Measurements from ENCODE around the gene IL31RA. TPM values are rescaled to one million over a fixed set of nuclear protein-coding genes. Genes with fewer than 3 reads are reported as not detected.
A peak's percentile ranks its signal among the peaks of the same experiment; 100 is the strongest.

IL31RA gene
- total RNA-seq, 4 donors from 2014 or later, result 0.17 to 0.29 TPM; not detected in 2

DNA sequence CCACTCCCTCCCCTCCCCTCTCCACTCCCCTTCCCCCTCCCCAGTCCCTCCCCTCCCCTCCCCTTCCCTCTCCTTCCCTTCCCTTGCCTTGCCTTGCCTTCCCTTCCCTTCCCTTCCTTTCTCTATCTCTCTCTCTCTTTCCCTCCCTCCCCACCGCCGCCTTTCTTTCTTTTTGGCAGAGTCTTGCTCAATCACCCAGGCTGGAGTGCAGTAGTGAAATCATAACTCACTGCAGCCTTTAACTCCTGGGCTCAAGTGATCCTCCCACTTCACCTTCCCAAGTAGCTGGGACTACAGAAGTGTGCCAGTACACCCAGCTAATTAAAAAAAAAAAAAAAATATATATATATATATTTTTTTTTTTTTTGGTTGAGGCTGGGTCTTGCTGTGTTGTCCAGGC, 45.5 kb downstream of the IL31RA start:
- Histone ChIP-seq H3K36me3 (no peaks in the 10 kb centered on the region), H3K27me3 (peaks cover 0 to 4% (median 0%) of the 10 kb centered on the region in 4 donors), H3K27ac (replicated peaks in 1 of 4) (no peak overlapping the region), H3K9me3 (no peaks in the 10 kb centered on the region), H3K4me3 (no peak overlapping the region), H3K4me1 (no peaks in the 10 kb centered on the region)
- intact Hi-C loops (cut with DNase I), result no loop called here
- WGBS, result 54% methylated on average over 2 of the region's 2 CpGs
- TF ChIP-seq POLR2AphosphoS5 (IDR thresholded peaks at IDR 0.05) (no peak), POLR2A (IDR thresholded peaks at IDR 0.05; ENCODE audit: low read depth) (no peak), EP300 (IDR thresholded peaks at IDR 0.05) (no peak)
- TF ChIP-seq, protein P1, sequence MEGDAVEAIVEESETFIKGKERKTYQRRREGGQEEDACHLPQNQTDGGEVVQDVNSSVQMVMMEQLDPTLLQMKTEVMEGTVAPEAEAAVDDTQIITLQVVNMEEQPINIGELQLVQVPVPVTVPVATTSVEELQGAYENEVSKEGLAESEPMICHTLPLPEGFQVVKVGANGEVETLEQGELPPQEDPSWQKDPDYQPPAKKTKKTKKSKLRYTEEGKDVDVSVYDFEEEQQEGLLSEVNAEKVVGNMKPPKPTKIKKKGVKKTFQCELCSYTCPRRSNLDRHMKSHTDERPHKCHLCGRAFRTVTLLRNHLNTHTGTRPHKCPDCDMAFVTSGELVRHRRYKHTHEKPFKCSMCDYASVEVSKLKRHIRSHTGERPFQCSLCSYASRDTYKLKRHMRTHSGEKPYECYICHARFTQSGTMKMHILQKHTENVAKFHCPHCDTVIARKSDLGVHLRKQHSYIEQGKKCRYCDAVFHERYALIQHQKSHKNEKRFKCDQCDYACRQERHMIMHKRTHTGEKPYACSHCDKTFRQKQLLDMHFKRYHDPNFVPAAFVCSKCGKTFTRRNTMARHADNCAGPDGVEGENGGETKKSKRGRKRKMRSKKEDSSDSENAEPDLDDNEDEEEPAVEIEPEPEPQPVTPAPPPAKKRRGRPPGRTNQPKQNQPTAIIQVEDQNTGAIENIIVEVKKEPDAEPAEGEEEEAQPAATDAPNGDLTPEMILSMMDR (IDR thresholded peaks at IDR 0.05), result no peak
- DNase-seq (ENCODE audit: extremely low spot score), result no peak

DNA sequence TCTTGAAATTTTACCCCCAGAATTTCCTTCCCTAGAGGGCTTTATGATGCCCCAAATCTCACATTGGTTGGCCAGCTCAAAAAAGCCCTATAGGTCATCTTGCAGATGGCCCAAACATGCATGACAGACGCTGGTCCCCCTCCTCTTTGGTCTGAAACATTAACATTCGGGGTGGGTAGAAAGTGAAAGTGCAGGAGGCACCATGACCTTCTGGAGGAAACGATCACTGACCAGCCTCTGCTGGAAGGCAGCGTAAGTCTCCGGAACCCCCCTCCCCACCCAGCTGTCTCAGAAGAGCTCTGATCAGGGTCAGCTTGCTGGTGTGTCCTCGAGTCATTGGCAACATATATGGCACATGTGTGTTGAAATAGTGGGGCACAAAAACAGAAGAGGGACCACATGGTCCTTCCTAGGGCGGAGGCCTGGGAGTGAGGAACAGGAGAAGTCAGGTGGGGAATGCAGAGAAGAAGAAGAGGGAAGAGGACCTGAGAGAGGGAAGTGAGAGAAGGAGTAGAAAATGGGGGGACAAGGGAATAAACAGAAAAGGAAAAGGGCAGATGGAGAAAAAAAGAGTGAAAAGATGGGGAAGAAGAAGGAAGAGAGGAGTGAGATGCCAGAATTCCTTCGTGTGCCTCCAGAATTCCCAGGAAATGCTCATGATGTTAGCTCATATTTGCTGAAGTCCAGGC, 46.2 kb downstream of the IL31RA start:
- no peak overlapping the region for H3K27ac ChIP-seq (replicated peaks in 1 of 4)
- no peak for DNase-seq (ENCODE audit: extremely low spot score)
- H3K4me3 ChIP-seq, result peak overlapping the region in 1 of 4 donors; percentile 35
- 84% methylated on average over 8 of the region's 8 CpGs for WGBS
- TF ChIP-seq POLR2A (IDR thresholded peaks at IDR 0.05; ENCODE audit: low read depth) (no peak), EP300 (IDR thresholded peaks at IDR 0.05) (no peak), POLR2AphosphoS5 (IDR thresholded peaks at IDR 0.05) (no peak)
- TF ChIP-seq, protein P1 (IDR thresholded peaks at IDR 0.05), result no peak
- H3K27me3 ChIP-seq, result peaks cover 0 to 4% (median 0%) of the 10 kb centered on the region in 4 donors
- no peaks in the 10 kb centered on the region for H3K9me3 ChIP-seq
- intact Hi-C loops (cut with DNase I), result no loop called here
- no peaks in the 10 kb centered on the region for H3K4me1 ChIP-seq
- no peaks in the 10 kb centered on the region for H3K36me3 ChIP-seq

DNA sequence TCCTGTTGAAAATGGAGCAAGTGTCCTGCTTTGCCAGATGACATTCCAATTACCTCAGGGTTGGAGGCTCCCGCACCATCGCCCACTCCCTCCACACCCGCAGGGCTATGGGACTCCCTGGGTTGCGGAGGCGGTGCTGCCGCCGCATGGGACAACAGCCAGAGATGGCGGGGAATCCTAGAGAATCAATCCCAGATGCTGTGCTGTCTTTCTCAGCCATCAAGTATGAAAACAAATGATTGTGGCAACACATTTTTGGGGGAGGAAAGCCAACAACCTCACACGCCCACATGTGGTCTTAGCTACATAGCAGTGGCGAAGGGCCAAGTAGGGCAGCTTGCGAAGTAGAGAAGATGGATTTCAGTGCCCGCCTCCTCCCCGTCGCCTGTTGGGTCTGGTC, 46.7 kb downstream of the IL31RA start:
- no peaks in the 10 kb centered on the region for H3K4me1 ChIP-seq
- H3K27ac ChIP-seq (replicated peaks in 1 of 4), result no peak overlapping the region
- H3K4me3 ChIP-seq, result peak overlapping the region in 1 of 4 donors; percentile 35
- no peaks in the 10 kb centered on the region for H3K9me3 ChIP-seq
- intact Hi-C loops (cut with DNase I), result no loop called here
- no peak for DNase-seq (ENCODE audit: extremely low spot score)
- TF ChIP-seq, protein P1 (IDR thresholded peaks at IDR 0.05), result no peak
- TF ChIP-seq POLR2AphosphoS5 (IDR thresholded peaks at IDR 0.05), result peak in 1 of 2 donors; percentile 14
- no peak for TF ChIP-seq EP300 (IDR thresholded peaks at IDR 0.05)
- no peak for TF ChIP-seq POLR2A (IDR thresholded peaks at IDR 0.05; ENCODE audit: low read depth)
- H3K27me3 ChIP-seq, result peaks cover 0 to 4% (median 0%) of the 10 kb centered on the region in 4 donors
- 44% methylated on average over 10 of the region's 14 CpGs for WGBS
- no peaks in the 10 kb centered on the region for H3K36me3 ChIP-seq

DNA sequence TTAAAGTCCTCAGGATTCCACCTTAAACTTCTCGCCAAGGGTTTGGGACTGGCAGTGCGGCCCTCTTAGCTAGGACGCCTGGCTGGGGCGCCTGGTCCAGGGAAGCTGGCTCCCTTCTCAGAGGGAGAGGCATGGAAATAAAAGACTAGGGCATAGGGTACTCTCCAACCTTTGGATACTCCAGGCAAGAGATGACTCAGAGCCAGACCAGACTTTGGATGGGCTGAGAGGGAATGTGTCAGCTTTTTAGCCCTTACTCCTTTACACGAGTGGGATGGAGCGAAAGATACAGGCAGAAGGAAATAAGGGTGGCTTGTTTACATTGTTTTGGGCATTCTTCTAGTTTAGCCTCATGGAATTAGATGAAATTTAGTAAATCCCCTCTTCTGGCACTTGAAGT, 48.2 kb downstream of the IL31RA start:
- no peak for DNase-seq (ENCODE audit: extremely low spot score)
- H3K27me3 ChIP-seq, result peaks cover 0 to 4% (median 0%) of the 10 kb centered on the region in 4 donors
- H3K4me1 ChIP-seq, result no peaks in the 10 kb centered on the region
- H3K36me3 ChIP-seq, result no peaks in the 10 kb centered on the region
- no peak for TF ChIP-seq POLR2A (IDR thresholded peaks at IDR 0.05; ENCODE audit: low read depth)
- TF ChIP-seq POLR2AphosphoS5 (IDR thresholded peaks at IDR 0.05), result no peak
- TF ChIP-seq, protein P1 (IDR thresholded peaks at IDR 0.05), result no peak
- TF ChIP-seq EP300 (IDR thresholded peaks at IDR 0.05), result no peak
- no peaks in the 10 kb centered on the region for H3K9me3 ChIP-seq
- intact Hi-C loops (cut with DNase I), result no loop called here
- WGBS, result 91% methylated on average over 6 of the region's 6 CpGs
- H3K27ac ChIP-seq (replicated peaks in 1 of 4), result no peak overlapping the region
- no peak overlapping the region for H3K4me3 ChIP-seq
